Mucosa of rectum (tissue), 2 donors: ENCODE data around the gene FADS6.

Experiments
- H3K27ac ChIP-seq, 2 donors: one replicate each; pipeline ENCODE4 v1.7.0; 2013; ENCODE audit warnings: inconsistent platforms in 2 of 2, low read depth in 2 of 2, low read length in 2 of 2
- H3K27me3 ChIP-seq, 2 donors: one replicate each; pipeline ENCODE4 v1.7.0; 2013; ENCODE audit warnings: low read length in 2 of 2; ENCODE audit not compliant: control insufficient read depth in 2 of 2, insufficient read depth in 2 of 2
- H3K36me3 ChIP-seq, 2 donors: one replicate each; pipeline ENCODE4 v1.7.0; 2013; ENCODE audit warnings: low read length in 2 of 2; ENCODE audit not compliant: control insufficient read depth in 2 of 2, insufficient read depth in 2 of 2
- H3K4me1 ChIP-seq, 2 donors: one replicate each; pipeline ENCODE4 v1.7.0; 2013; ENCODE audit warnings: low read length in 2 of 2, mild to moderate bottlenecking in 1 of 2; ENCODE audit not compliant: control insufficient read depth in 2 of 2, insufficient read depth in 2 of 2
- H3K4me3 ChIP-seq, 2 donors: one replicate each; pipeline ENCODE4 v1.7.0; 2013; ENCODE audit warnings: low read length in 2 of 2
- H3K9ac ChIP-seq, 2 donors: one replicate each; pipeline ENCODE4 v1.7.0; 2013; ENCODE audit warnings: low read length in 2 of 2, low read depth in 1 of 2, mild to moderate bottlenecking in 1 of 2
- H3K9me3 ChIP-seq, 2 donors: one replicate each; pipeline ENCODE4 v1.7.0; 2013; ENCODE audit warnings: low read length in 2 of 2; ENCODE audit not compliant: control insufficient read depth in 2 of 2
- donor health status: healthy.
- donor health status: Normal muscosa, but diverticular disease.

The FADS6 gene

GRCh38 chr17:74890554-74890953 is 2.9 kb downstream of the FADS6 start:
- Histone ChIP-seq H3K9ac (no peak overlapping the region), H3K27ac (no peak overlapping the region), H3K4me1 (peaks cover 0 to 4% of the 10 kb centered on the region in 2 donors), H3K27me3 (peaks cover 25 to 31% of the 10 kb centered on the region in 2 donors), H3K4me3 (no peak overlapping the region), H3K36me3 (no peaks in the 10 kb centered on the region), H3K9me3 (no peaks in the 10 kb centered on the region)

GRCh38 chr17:74888469-74888868 is 5.0 kb downstream of the FADS6 start:
- no peak overlapping the region for H3K9ac ChIP-seq
- H3K36me3 ChIP-seq = no peaks in the 10 kb centered on the region
- no peaks in the 10 kb centered on the region for H3K9me3 ChIP-seq
- H3K27me3 ChIP-seq = peaks cover 15 to 17% of the 10 kb centered on the region in 2 donors
- H3K4me1 ChIP-seq = peaks cover 0 to 4% of the 10 kb centered on the region in 2 donors
- no peak overlapping the region for H3K27ac ChIP-seq
- H3K4me3 ChIP-seq = no peak overlapping the region

- Histone ChIP-seq H3K9me3 (no peaks in the 10 kb centered on the region), H3K36me3 (no peaks in the 10 kb centered on the region), H3K27me3 (peaks cover 0 to 2% of the 10 kb centered on the region in 2 donors), H3K4me3 (no peak overlapping the region), H3K9ac (no peak overlapping the region), H3K4me1 (peaks cover 3 to 5% of the 10 kb centered on the region in 2 donors), H3K27ac (no peak overlapping the region)
Observed at GRCh38 chr17:74883241-74883745, 10.1 kb downstream of the FADS6 start.

- no peaks in the 10 kb centered on the region for H3K9me3 ChIP-seq
- H3K36me3 ChIP-seq = no peaks in the 10 kb centered on the region
- no peak overlapping the region for H3K4me3 ChIP-seq
- peaks cover 0 to 1% of the 10 kb centered on the region in 2 donors for H3K27me3 ChIP-seq
- no peak overlapping the region for H3K27ac ChIP-seq
- no peak overlapping the region for H3K9ac ChIP-seq
- H3K4me1 ChIP-seq = peaks cover 8 to 10% of the 10 kb centered on the region in 2 donors
Observed at GRCh38 chr17:74882517-74883240, 10.8 kb downstream of the FADS6 start.

GRCh38 chr17:74881073-74881472 is 12.4 kb downstream of the FADS6 start:
- Histone ChIP-seq H3K9ac (no peak overlapping the region), H3K4me3 (no peak overlapping the region), H3K9me3 (no peaks in the 10 kb centered on the region), H3K36me3 (no peaks in the 10 kb centered on the region), H3K27ac (no peak overlapping the region), H3K4me1 (peaks cover 9 to 11% of the 10 kb centered on the region in 2 donors), H3K27me3 (peaks cover 0 to 1% of the 10 kb centered on the region in 2 donors)

GRCh38 chr17:74879308-74879707 is 14.1 kb downstream of the FADS6 start:
- H3K4me1 ChIP-seq = peaks cover 9 to 11% of the 10 kb centered on the region in 2 donors
- peaks cover 0 to 1% of the 10 kb centered on the region in 2 donors for H3K27me3 ChIP-seq
- H3K4me3 ChIP-seq = no peak overlapping the region
- no peak overlapping the region for H3K27ac ChIP-seq
- H3K9me3 ChIP-seq = no peaks in the 10 kb centered on the region
- no peaks in the 10 kb centered on the region for H3K36me3 ChIP-seq
- H3K9ac ChIP-seq = no peak overlapping the region

GRCh38 chr17:74878658-74879057 is 14.8 kb downstream of the FADS6 start:
- Histone ChIP-seq H3K27me3 (peaks cover 0 to 1% of the 10 kb centered on the region in 2 donors), H3K36me3 (no peaks in the 10 kb centered on the region), H3K9ac (peak overlapping the region in 1 of 2 donors; percentile 27), H3K27ac (no peak overlapping the region), H3K4me1 (peaks cover 11 to 12% of the 10 kb centered on the region in 2 donors), H3K4me3 (no peak overlapping the region), H3K9me3 (no peaks in the 10 kb centered on the region)

- H3K4me3 ChIP-seq = peak overlapping the region in 1 of 2 donors; percentile 12
- peaks cover 0 to 1% of the 10 kb centered on the region in 2 donors for H3K27me3 ChIP-seq
- peak overlapping the region; percentile 24 to 27 for H3K9ac ChIP-seq
- H3K36me3 ChIP-seq = no peaks in the 10 kb centered on the region
- no peaks in the 10 kb centered on the region for H3K9me3 ChIP-seq
- H3K27ac ChIP-seq = no peak overlapping the region
- peaks cover 11 to 12% of the 10 kb centered on the region in 2 donors for H3K4me1 ChIP-seq
Observed at GRCh38 chr17:74877592-74878548, 15.6 kb downstream of the FADS6 start.

GRCh38 chr17:74875977-74876593 is 17.3 kb downstream of the FADS6 start:
- H3K27me3 ChIP-seq = peaks cover 0 to 1% of the 10 kb centered on the region in 2 donors
- no peak overlapping the region for H3K9ac ChIP-seq
- no peaks in the 10 kb centered on the region for H3K9me3 ChIP-seq
- H3K4me1 ChIP-seq = peaks cover 19 to 22% of the 10 kb centered on the region in 2 donors
- no peak overlapping the region for H3K4me3 ChIP-seq
- H3K27ac ChIP-seq = no peak overlapping the region
- H3K36me3 ChIP-seq = no peaks in the 10 kb centered on the region
